ENCODE data around the gene GARRE1.

DNA sequence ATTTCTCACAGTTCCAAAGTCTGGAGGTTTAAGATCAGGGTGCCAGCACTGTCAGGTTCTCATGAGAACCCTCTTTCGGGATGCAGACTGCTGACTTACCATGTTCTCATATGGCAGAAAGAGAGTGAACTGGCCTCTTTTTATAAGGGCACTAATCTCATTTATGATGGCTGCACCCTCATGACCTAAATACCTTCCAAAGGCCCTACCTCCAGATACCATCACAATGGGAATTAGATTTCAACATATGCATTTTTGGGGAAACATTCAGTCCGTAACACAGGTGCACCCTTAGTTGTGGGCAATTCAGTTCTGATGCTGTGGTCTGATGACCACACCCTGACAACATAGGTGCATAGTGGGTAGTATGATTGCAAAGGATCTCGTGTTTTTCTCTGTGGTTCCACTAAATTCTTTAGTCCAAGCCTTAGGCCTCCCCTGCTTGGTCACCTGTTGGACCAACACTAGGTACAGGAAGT lies 33.3 kb downstream of the GARRE1 start:
- TF ChIP-seq, protein P1, sequence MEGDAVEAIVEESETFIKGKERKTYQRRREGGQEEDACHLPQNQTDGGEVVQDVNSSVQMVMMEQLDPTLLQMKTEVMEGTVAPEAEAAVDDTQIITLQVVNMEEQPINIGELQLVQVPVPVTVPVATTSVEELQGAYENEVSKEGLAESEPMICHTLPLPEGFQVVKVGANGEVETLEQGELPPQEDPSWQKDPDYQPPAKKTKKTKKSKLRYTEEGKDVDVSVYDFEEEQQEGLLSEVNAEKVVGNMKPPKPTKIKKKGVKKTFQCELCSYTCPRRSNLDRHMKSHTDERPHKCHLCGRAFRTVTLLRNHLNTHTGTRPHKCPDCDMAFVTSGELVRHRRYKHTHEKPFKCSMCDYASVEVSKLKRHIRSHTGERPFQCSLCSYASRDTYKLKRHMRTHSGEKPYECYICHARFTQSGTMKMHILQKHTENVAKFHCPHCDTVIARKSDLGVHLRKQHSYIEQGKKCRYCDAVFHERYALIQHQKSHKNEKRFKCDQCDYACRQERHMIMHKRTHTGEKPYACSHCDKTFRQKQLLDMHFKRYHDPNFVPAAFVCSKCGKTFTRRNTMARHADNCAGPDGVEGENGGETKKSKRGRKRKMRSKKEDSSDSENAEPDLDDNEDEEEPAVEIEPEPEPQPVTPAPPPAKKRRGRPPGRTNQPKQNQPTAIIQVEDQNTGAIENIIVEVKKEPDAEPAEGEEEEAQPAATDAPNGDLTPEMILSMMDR (IDR thresholded peaks at IDR 0.05; ENCODE audit: low read depth, low read length, poor library complexity, severe bottlenecking), result no peak
- TF ChIP-seq EZH2phosphoT487 (IDR thresholded peaks at IDR 0.05; ENCODE audit: borderline replicate concordance, low read length), result no peak

Measured in DOHH2 (cell line).